GM19463 (cell line): ENCODE measurements around the gene NUP210.

ENCODE experiments used
- ATAC-seq: cut with Tn5 transposase; IDR thresholded peaks from one replicate; pipeline ENCODE4 v1.9.1; 2021; ENCODE audit warnings: mild to moderate bottlenecking, moderate library complexity; ENCODE audit not compliant: unreplicated experiment

NUP210 gene

DNA sequence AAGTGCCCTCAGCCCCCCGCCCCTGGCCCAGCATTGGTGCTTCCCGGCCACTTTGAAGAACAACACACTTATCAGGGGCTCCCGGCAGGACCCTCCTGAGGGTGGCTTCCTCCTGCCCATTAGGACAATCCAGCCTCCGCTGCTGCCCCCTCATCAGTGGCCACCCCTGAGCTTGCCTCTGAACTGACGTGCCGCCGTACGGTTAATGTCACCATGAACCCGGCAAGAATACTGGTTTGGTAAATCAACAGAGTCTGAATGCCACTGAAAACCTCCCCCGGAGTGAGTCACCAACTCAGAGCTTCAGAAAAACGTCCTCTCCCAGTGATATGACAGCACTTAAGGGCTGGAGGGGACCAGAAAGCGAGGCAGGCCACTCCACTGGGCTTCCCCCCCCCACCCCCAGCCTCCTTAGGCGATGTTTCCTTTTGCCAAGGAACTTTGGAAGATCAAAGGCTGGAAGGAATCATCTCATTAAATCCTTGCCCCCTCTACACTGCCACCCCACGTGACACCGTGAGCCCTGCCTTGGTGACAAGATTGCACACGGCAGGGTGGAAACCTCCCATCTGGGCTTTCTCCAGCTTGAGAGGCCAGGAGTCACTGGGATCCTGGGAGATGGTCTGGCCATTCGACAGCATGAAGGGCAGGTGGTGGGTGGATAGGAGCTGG lies 142.1 kb downstream of the NUP210 start:
- no peak for ATAC-seq

- no peak for ATAC-seq
Measured at GRCh38 chr3:13277196-13277813, 142.8 kb downstream of the NUP210 start.

- ATAC-seq, result no peak
Measured at GRCh38 chr3:13276438-13277195, 143.5 kb downstream of the NUP210 start.

DNA sequence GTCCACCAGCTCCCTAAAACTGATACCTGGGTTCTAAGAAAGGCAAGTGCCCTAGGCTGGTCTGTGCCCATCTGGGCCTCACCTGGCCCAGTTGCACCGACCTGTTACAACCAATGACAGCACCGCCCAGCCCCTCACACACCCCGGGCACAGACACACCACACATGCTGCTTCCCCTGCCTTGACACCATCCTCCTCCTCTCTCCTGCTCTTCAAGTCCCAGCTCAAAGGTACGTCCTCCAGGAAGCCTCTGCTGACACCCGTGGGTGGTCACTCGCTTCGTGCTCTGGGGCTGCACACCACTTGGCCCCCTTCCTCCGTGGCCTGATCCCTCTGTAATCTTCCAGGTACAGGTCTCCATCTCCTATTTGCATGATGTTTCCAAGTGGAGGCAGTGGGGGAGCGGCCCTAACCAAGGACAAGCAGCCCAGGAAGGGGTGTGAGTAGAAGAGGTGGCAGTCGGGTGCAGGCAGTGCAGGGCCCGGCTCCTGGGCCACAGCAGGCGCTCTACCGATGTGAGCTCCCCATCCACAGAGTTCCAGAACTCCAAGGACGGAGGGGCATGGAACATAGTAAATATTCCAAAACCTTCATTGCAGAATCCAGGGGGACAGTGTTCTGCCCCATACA lies 144.6 kb downstream of the NUP210 start:
- no peak for ATAC-seq

- ATAC-seq, result no peak
Measured at GRCh38 chr3:13274551-13275332, 145.4 kb downstream of the NUP210 start.

DNA sequence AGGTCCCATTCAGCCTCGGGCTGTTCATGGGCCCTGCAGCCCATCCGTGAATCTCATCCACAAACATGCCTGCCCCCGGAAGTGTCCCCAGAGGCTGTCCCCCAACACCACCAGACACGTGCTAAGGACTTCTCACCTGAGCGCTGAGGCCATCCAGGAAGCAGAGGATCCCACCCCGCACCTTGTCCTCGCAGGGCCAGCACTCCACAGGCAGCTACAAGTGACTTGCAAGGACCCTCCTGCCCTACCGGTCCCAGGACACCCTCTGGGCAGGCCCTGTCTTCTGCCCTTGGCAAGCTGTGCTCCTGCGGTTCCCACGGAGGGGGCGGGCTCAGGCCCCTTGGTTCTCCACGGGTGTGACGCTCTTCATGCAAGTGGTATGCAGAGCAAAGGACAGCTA lies 146.0 kb downstream of the NUP210 start:
- no peak for ATAC-seq

GRCh38 chr3:13273604-13274105 lies 146.5 kb downstream of the NUP210 start:
- no peak for ATAC-seq

GRCh38 chr3:13272831-13273603 lies 147.1 kb downstream of the NUP210 start:
- ATAC-seq, result no peak

GRCh38 chr3:13269711-13270378 lies 150.3 kb downstream of the NUP210 start:
- ATAC-seq, result no peak

- ATAC-seq, result no peak
Measured at GRCh38 chr3:13268961-13269441, 151.1 kb downstream of the NUP210 start.

DNA sequence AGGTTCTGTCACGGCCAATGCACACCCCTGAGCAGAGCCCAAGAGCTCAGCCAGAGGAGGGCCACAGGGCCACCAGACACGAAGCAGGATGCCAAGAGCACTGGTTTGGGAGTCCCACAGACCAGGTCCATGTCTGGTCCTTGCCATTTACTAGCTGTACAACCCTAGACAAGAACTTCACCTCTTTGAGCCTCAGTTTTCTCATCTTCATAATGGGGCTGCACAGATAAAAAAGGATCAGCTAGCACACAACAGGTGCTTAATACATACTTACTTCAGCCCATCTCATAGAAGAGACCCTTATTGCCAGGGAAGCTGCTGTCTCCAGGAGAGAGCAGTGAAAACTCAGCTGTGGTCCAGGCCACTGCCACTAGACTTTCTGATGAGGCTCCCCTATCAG lies 152.0 kb downstream of the NUP210 start:
- no peak for ATAC-seq

DNA sequence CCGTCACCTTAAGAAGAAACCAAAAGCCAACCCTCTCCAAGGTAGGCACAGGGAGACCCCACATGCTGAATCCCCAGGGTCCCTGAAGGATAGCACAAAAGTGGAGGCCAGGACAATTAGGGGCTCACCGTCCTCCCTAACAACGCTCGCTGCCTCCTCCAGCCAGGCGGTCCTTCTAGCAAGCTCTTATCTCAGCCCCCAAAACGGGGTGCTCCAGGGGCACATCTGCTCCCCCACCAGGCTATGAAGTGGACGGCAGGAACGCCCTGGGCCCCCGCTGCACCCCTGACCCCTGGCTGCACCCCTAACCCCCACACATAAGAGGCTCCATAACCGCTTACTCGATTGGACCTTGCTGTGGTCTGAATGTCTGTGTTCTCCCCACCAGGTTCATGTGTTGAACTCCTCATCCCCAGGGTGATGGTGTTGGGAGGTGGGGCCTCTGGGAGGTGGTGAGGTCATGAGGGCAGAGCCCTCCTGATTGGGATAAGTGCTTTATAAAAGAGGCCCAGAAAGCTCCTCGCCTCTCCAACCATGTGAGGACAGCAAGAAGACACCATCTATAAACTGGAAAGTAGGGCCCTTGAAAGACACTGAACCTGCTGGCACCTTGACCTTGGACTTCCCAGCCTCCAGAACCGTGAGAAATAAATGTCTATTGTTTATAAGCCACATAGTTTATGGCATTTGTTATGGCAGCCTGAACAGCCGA lies 153.3 kb downstream of the NUP210 start:
- no peak for ATAC-seq
